Gastrocnemius medialis (tissue), 4 donors: ENCODE measurements around the gene HIPK4.

Experiments
- POLR2A ChIP-seq, 2 donors: fragments of 450-650 bp; IDR thresholded peaks; one replicate each; pipeline ENCODE4 v1.6.1; 2017; ENCODE audit warnings: antibody characterized with exemption in 2 of 2, mild to moderate bottlenecking in 2 of 2, moderate library complexity in 2 of 2
- TF ChIP-seq, protein P1 (sequence below), 5 experiments: fragments of 450-650 bp in 3 of 5; fragments of 200-600 bp in 2 of 5; sonication (generic) in 2 of 5; IDR thresholded peaks in 4 of 5; conservative IDR thresholded peaks in 1 of 5; 1 replicate in 4 of 5; 2 replicates in 1 of 5; pipeline ENCODE4 v1.5.1; 2016 to 2019; ENCODE audit warnings: antibody characterized with exemption in 5 of 5, mild to moderate bottlenecking in 3 of 5, moderate library complexity in 3 of 5

DNA sequence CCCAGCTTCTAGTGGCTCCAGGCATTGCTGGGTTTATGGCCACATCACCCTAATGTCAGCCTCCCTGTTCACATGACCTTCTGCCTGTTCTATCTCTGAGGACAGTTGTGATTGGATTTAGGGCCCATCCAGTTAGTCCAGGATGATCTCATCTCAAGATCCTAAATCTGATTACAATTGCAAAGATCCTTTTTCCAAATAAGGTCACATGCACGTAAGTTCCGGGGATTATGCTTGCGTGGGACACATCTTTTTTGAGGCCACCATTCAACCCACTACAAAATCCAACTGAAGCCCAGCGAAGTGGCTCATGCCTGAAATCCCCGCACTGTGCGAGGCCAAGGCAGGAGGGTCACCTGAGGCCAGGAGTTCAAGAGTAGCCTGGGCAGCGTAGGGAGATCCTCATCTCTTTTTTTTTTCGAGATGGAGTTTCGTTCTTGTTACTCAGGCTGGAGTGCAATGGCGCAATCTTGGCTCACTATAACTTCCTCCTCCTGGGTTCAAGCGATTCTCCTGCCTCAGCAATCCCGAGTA, 29.2 kb downstream of the HIPK4 start:
- TF ChIP-seq, protein P1, sequence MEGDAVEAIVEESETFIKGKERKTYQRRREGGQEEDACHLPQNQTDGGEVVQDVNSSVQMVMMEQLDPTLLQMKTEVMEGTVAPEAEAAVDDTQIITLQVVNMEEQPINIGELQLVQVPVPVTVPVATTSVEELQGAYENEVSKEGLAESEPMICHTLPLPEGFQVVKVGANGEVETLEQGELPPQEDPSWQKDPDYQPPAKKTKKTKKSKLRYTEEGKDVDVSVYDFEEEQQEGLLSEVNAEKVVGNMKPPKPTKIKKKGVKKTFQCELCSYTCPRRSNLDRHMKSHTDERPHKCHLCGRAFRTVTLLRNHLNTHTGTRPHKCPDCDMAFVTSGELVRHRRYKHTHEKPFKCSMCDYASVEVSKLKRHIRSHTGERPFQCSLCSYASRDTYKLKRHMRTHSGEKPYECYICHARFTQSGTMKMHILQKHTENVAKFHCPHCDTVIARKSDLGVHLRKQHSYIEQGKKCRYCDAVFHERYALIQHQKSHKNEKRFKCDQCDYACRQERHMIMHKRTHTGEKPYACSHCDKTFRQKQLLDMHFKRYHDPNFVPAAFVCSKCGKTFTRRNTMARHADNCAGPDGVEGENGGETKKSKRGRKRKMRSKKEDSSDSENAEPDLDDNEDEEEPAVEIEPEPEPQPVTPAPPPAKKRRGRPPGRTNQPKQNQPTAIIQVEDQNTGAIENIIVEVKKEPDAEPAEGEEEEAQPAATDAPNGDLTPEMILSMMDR (IDR thresholded peaks at IDR 0.05 in 4 of 5, conservative IDR thresholded peaks at IDR 0.05 in 1 of 5) = no peak
- TF ChIP-seq POLR2A (IDR thresholded peaks at IDR 0.05) = no peak
